ENCODE measurements around the gene FHIT. TPM values are rescaled to one million over a fixed set of nuclear protein-coding genes. Genes with fewer than 3 reads are reported as not detected.

Gene FHIT
- total and polyA plus RNA-seq, 2 experiments from 2014 or later: 0.22 to 0.90 TPM

GRCh38 chr3:60131618-60132017 lies 1119.6 kb downstream of the FHIT start:
- Histone ChIP-seq H3F3A (ENCODE audit: insufficient read depth) (no peaks in the 10 kb centered on the region), H3K9me3 (ENCODE audit: low read depth) (no peaks in the 10 kb centered on the region), H4K20me1 (ENCODE audit: insufficient read depth) (no peaks in the 10 kb centered on the region), H3K9me2 (ENCODE audit: insufficient read depth) (no peaks in the 10 kb centered on the region; the same call in 1 of the 2 replicates), H2AFZ (no peak overlapping the region), H3K27me3 (replicated peaks; ENCODE audit: insufficient read depth) (no peaks in the 10 kb centered on the region), H3K4me3 (no peak overlapping the region), H3K36me3 (ENCODE audit: low read depth) (no peaks in the 10 kb centered on the region), H3K79me2 (ENCODE audit: insufficient read depth) (no peaks in the 10 kb centered on the region), H3K9ac (no peak overlapping the region), H3K4me1 (ENCODE audit: insufficient read depth) (no peaks in the 10 kb centered on the region), H3K4me2 (ENCODE audit: unreplicated experiment) (no peak overlapping the region), H3K27ac (no peak overlapping the region)
- in situ Hi-C loops (cut with MboI): no loop called here
- no peak for DNase-seq
- TF ChIP-seq EZH2 (IDR thresholded peaks at IDR 0.05; ENCODE audit: insufficient read depth, poor library complexity, severe bottlenecking) (no peak), EZH2phosphoT487 (IDR thresholded peaks at IDR 0.05; ENCODE audit: insufficient read depth, low read depth) (no peak)

DNA sequence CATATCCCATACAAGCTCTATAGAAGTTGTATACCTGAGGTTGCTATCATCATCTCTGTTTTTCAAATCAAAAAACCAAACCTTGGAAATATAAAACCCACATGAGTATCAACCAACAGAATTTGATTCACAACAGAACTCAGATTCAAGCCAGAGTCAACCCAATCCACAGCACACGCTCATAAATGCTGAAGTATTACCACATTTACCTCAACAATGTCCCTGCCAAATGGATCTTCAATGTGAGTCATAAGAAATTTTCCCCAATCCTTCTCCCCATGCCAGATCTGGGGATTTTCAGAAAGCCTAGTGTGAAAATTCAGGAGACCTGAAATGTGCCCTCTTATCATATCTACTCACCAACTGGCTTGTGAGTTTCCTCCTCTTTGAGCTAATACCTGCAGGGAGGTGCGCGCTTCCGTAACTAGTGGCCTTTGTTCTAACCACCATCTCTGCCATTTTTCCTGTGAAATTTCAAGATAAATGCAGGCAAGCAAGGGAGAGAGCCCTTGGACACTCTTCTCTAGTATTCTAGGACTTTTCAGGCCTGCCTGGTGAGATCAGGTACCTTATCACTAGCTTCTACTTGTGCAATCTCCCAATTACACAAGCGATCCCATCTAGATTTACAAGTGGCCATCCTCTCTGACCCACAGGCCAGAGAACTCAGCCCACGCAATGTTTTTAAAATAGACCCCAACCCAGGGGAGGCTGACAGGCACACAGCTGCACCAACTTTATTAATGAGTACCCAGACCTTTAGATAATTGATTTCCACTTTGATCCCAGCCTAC lies 1124.5 kb downstream of the FHIT start:
- Histone ChIP-seq H4K20me1 (ENCODE audit: insufficient read depth) (no peaks in the 10 kb centered on the region), H3K9me2 (ENCODE audit: insufficient read depth) (no peaks in the 10 kb centered on the region), H3K27me3 (replicated peaks; ENCODE audit: insufficient read depth) (no peaks in the 10 kb centered on the region), H3K4me3 (no peak overlapping the region), H3K9me3 (ENCODE audit: low read depth) (no peaks in the 10 kb centered on the region), H2AFZ (no peak overlapping the region), H3K4me1 (ENCODE audit: insufficient read depth) (no peaks in the 10 kb centered on the region), H3F3A (ENCODE audit: insufficient read depth) (no peaks in the 10 kb centered on the region), H3K36me3 (ENCODE audit: low read depth) (no peaks in the 10 kb centered on the region), H3K9ac (no peak overlapping the region), H3K27ac (no peak overlapping the region), H3K79me2 (ENCODE audit: insufficient read depth) (no peaks in the 10 kb centered on the region), H3K4me2 (ENCODE audit: unreplicated experiment) (no peak overlapping the region)
- in situ Hi-C loops (cut with MboI): no loop called here
- TF ChIP-seq EZH2phosphoT487 (IDR thresholded peaks at IDR 0.05; ENCODE audit: insufficient read depth, low read depth): no peak
- no peak for TF ChIP-seq EZH2 (IDR thresholded peaks at IDR 0.05; ENCODE audit: insufficient read depth, poor library complexity, severe bottlenecking)
- DNase-seq: peak; percentile 36
- 68 to 71% methylated on average over 6 of the region's 6 CpGs for WGBS, 2 experiments (ENCODE audit: low coverage in 1 of 2, low lambda C conversion rate in 2 of 2, missing lambda C conversion rate in 2 of 2)

- no peaks in the 10 kb centered on the region for H3F3A ChIP-seq (ENCODE audit: insufficient read depth)
- no peaks in the 10 kb centered on the region for H3K36me3 ChIP-seq (ENCODE audit: low read depth)
- H3K9me3 ChIP-seq (ENCODE audit: low read depth): no peaks in the 10 kb centered on the region
- no peak overlapping the region for H3K9ac ChIP-seq
- DNase-seq: no peak
- no peak overlapping the region for H2AFZ ChIP-seq
- no peaks in the 10 kb centered on the region for H3K4me1 ChIP-seq (ENCODE audit: insufficient read depth)
- no peak overlapping the region for H3K4me3 ChIP-seq
- no peaks in the 10 kb centered on the region for H4K20me1 ChIP-seq (ENCODE audit: insufficient read depth)
- H3K79me2 ChIP-seq (ENCODE audit: insufficient read depth): no peaks in the 10 kb centered on the region
- H3K27me3 ChIP-seq (replicated peaks; ENCODE audit: insufficient read depth): no peaks in the 10 kb centered on the region
- in situ Hi-C loops (cut with MboI): no loop called here
- no peak overlapping the region for H3K4me2 ChIP-seq (ENCODE audit: unreplicated experiment)
- H3K27ac ChIP-seq: no peak overlapping the region
- WGBS, 2 experiments (ENCODE audit: low coverage in 1 of 2, low lambda C conversion rate in 2 of 2, missing lambda C conversion rate in 2 of 2): 32 to 38% methylated on average over 3 of the region's 3 CpGs
- no peak for TF ChIP-seq EZH2 (IDR thresholded peaks at IDR 0.05; ENCODE audit: insufficient read depth, poor library complexity, severe bottlenecking)
- TF ChIP-seq EZH2phosphoT487 (IDR thresholded peaks at IDR 0.05; ENCODE audit: insufficient read depth, low read depth): no peak
- H3K9me2 ChIP-seq (ENCODE audit: insufficient read depth): no peaks in the 10 kb centered on the region
These were observed 1125.6 kb downstream of the FHIT start for GRCh38 chr3:60125686-60126085.

DNA sequence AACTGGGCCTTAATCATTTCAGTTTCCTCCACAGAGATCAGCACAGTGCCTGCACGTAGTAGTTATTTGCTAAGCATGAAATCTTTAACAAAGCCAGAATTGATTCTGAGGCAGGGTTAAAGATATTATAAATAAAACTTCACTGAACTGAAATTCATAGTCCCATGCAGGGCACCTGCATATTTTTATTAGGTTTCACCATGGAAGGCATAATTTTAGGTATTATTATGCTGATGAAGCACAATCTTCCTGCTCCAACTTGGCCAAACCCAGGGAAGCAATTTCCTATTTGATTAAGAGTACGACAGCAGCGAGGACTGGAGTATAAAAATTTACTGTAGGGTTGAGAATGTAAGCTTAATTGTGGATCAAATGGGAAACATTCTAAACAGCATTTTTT lies 1131.0 kb downstream of the FHIT start:
- no peak for DNase-seq
- in situ Hi-C loops (cut with MboI): no loop called here
- no peaks in the 10 kb centered on the region for H3K79me2 ChIP-seq (ENCODE audit: insufficient read depth)
- H3F3A ChIP-seq (ENCODE audit: insufficient read depth): no peaks in the 10 kb centered on the region
- no peaks in the 10 kb centered on the region for H3K36me3 ChIP-seq (ENCODE audit: low read depth)
- no peaks in the 10 kb centered on the region for H3K4me1 ChIP-seq (ENCODE audit: insufficient read depth)
- no peak overlapping the region for H3K4me3 ChIP-seq
- H3K27me3 ChIP-seq (replicated peaks; ENCODE audit: insufficient read depth): no peaks in the 10 kb centered on the region; the same call in 1 of the 2 replicates
- no peak overlapping the region for H3K4me2 ChIP-seq (ENCODE audit: unreplicated experiment)
- 68 to 71% methylated on average over 3 of the region's 3 CpGs for WGBS, 2 experiments (ENCODE audit: low coverage in 1 of 2, low lambda C conversion rate in 2 of 2, missing lambda C conversion rate in 2 of 2)
- H3K9ac ChIP-seq: no peak overlapping the region
- H2AFZ ChIP-seq: no peak overlapping the region
- H3K9me2 ChIP-seq (ENCODE audit: insufficient read depth): no peaks in the 10 kb centered on the region
- H4K20me1 ChIP-seq (ENCODE audit: insufficient read depth): no peaks in the 10 kb centered on the region
- H3K27ac ChIP-seq: no peak overlapping the region
- H3K9me3 ChIP-seq (ENCODE audit: low read depth): no peaks in the 10 kb centered on the region
- TF ChIP-seq EZH2phosphoT487 (IDR thresholded peaks at IDR 0.05; ENCODE audit: insufficient read depth, low read depth) (no peak), EZH2 (IDR thresholded peaks at IDR 0.05; ENCODE audit: insufficient read depth, poor library complexity, severe bottlenecking) (no peak)

Measured in GM23248 (cell line).